ENCODE results near the gene SRXN1. TPM values are rescaled to one million over a fixed set of nuclear protein-coding genes. Genes with fewer than 3 reads are reported as not detected.

SRXN1 gene
- total RNA-seq, 4 donors from 2014 or later, result 87.9 to 170 (median 128) TPM

- in situ Hi-C loops (cut with MboI; ENCODE audit: low sequenced_read_pairs in 4 of 4), result no loop called here
- no peak for ATAC-seq
- intact Hi-C loops (cut with DNase I; ENCODE audit: low total_unique reads), result no loop called here
- Histone ChIP-seq H3K27me3 (peaks cover 0 to 3% (median 2%) of the 10 kb centered on the region in 3 donors), H3K4me1 (no peaks in the 10 kb centered on the region), H3K27ac (no peak overlapping the region), H3K36me3 (no peaks in the 10 kb centered on the region), H3K4me3 (no peak overlapping the region), H3K9me3 (no peaks in the 10 kb centered on the region)
- no peak for DNase-seq
- TF ChIP-seq CTCF (IDR thresholded peaks at IDR 0.05 in 4 of 5, conservative IDR thresholded peaks at IDR 0.05 in 1 of 5) (no peak), POLR2A (IDR thresholded peaks at IDR 0.05) (no peak)
Observed at GRCh38 chr20:623704-624103, 29.3 kb downstream of the SRXN1 start.

GRCh38 chr20:623021-623420 lies 30.0 kb downstream of the SRXN1 start:
- H3K4me3 ChIP-seq, result no peak overlapping the region
- H3K27ac ChIP-seq, result no peak overlapping the region
- H3K9me3 ChIP-seq, result no peaks in the 10 kb centered on the region
- DNase-seq, result no peak
- peaks cover 0 to 3% (median 2%) of the 10 kb centered on the region in 3 donors for H3K27me3 ChIP-seq
- ATAC-seq, result no peak
- in situ Hi-C loops (cut with MboI; ENCODE audit: low sequenced_read_pairs in 4 of 4), result no loop called here
- intact Hi-C loops (cut with DNase I; ENCODE audit: low total_unique reads), result no loop called here
- H3K4me1 ChIP-seq, result no peaks in the 10 kb centered on the region
- TF ChIP-seq POLR2A (IDR thresholded peaks at IDR 0.05) (no peak), CTCF (IDR thresholded peaks at IDR 0.05 in 4 of 5, conservative IDR thresholded peaks at IDR 0.05 in 1 of 5) (no peak)
- no peaks in the 10 kb centered on the region for H3K36me3 ChIP-seq

- no peaks in the 10 kb centered on the region for H3K4me1 ChIP-seq
- no peak overlapping the region for H3K27ac ChIP-seq
- no peaks in the 10 kb centered on the region for H3K36me3 ChIP-seq
- peaks cover 2 to 8% (median 5%) of the 10 kb centered on the region in 3 donors for H3K27me3 ChIP-seq
- no peak for TF ChIP-seq POLR2A (IDR thresholded peaks at IDR 0.05)
- ATAC-seq (no peak), DNase-seq (no peak)
- in situ Hi-C loops (cut with MboI; ENCODE audit: low sequenced_read_pairs in 4 of 4), result no loop called here
- no peaks in the 10 kb centered on the region for H3K9me3 ChIP-seq
- H3K4me3 ChIP-seq, result no peak overlapping the region
- intact Hi-C loops (cut with DNase I; ENCODE audit: low total_unique reads), result no loop called here
Observed at GRCh38 chr20:622161-622560, 30.8 kb downstream of the SRXN1 start.

- Histone ChIP-seq H3K27me3 (peaks cover 5 to 10% (median 10%) of the 10 kb centered on the region in 3 donors), H3K4me3 (no peak overlapping the region), H3K27ac (no peak overlapping the region), H3K36me3 (no peaks in the 10 kb centered on the region), H3K9me3 (no peaks in the 10 kb centered on the region), H3K4me1 (no peaks in the 10 kb centered on the region)
- ATAC-seq, result no peak
- in situ Hi-C loops (cut with MboI; ENCODE audit: low sequenced_read_pairs in 4 of 4) (no loop called here), intact Hi-C loops (cut with DNase I; ENCODE audit: low total_unique reads) (no loop called here)
- TF ChIP-seq POLR2A (IDR thresholded peaks at IDR 0.05) (no peak), CTCF (IDR thresholded peaks at IDR 0.05 in 4 of 5, conservative IDR thresholded peaks at IDR 0.05 in 1 of 5) (no peak)
- DNase-seq, result no peak
Observed at GRCh38 chr20:621125-621756, 31.8 kb downstream of the SRXN1 start.

GRCh38 chr20:620246-620645 lies 32.8 kb downstream of the SRXN1 start:
- no peak overlapping the region for H3K27ac ChIP-seq
- peaks cover 5 to 10% (median 10%) of the 10 kb centered on the region in 3 donors for H3K27me3 ChIP-seq
- DNase-seq, result no peak
- ATAC-seq, result no peak
- no peaks in the 10 kb centered on the region for H3K36me3 ChIP-seq
- H3K9me3 ChIP-seq, result no peaks in the 10 kb centered on the region
- intact Hi-C loops (cut with DNase I; ENCODE audit: low total_unique reads), result no loop called here
- no peak overlapping the region for H3K4me3 ChIP-seq
- H3K4me1 ChIP-seq, result no peaks in the 10 kb centered on the region
- in situ Hi-C loops (cut with MboI; ENCODE audit: low sequenced_read_pairs in 4 of 4), result no loop called here
- TF ChIP-seq POLR2A (IDR thresholded peaks at IDR 0.05) (no peak), CTCF (IDR thresholded peaks at IDR 0.05 in 4 of 5, conservative IDR thresholded peaks at IDR 0.05 in 1 of 5) (no peak)
